Lower lobe of right lung (tissue), 2 donors: ENCODE measurements around the gene FUBP3. TPM values are rescaled to one million over a fixed set of nuclear protein-coding genes. Genes with fewer than 3 reads are reported as not detected.

Source experiments
- ATAC-seq, 2 donors: fragments of 200-7000 bp; cut with Tn5 transposase; one replicate each; pipeline ENCODE4 v1.9.1; 2020 to 2022; ENCODE audit warnings: mild to moderate bottlenecking in 2 of 2, moderate library complexity in 2 of 2
- DNase-seq: peaks from one replicate; pipeline ENCODE4 v3.0.0-alpha.2; 2020
- H3K27ac ChIP-seq: fragments of 200-600 bp; one replicate; pipeline ENCODE4 v1.8.0; 2022
- H3K27me3 ChIP-seq: fragments of 200-600 bp; one replicate; pipeline ENCODE4 v1.8.0; 2022; ENCODE audit warnings: low read depth
- H3K36me3 ChIP-seq: fragments of 200-600 bp; one replicate; pipeline ENCODE4 v1.8.0; 2022; ENCODE audit warnings: mild to moderate bottlenecking
- H3K4me1 ChIP-seq: fragments of 200-600 bp; one replicate; pipeline ENCODE4 v1.8.0; 2022
- H3K4me3 ChIP-seq: fragments of 200-600 bp; one replicate; pipeline ENCODE4 v1.8.0; 2022; ENCODE audit warnings: mild to moderate bottlenecking
- H3K9me3 ChIP-seq: fragments of 200-600 bp; one replicate; pipeline ENCODE4 v1.8.0; 2022
- CTCF ChIP-seq: fragments of 200-600 bp; IDR thresholded peaks from one replicate; pipeline ENCODE4 v1.8.0; 2022; ENCODE audit warnings: antibody characterized with exemption, mild to moderate bottlenecking
- intact Hi-C: fragments of 100-400 bp; cut with DNase I; formaldehyde crosslinking; loops from one replicate; pipeline ENCODE4 v1.11.0; 2022
- total RNA-seq: library from RNA; stranded (reverse); fragmentation: NEBNext Ultra II Directional; extraction: Animal tissue kit (Norgen Biotek cat#: 25700); gene quantifications from one replicate; pipeline ENCODE4 v1.2.1, GENCODE V29; 2021
- donor health status: DM: no; HTN: yes; CAD: no; lungs with severe emphysema.

The FUBP3 gene
- total RNA-seq, 1 donor from 2014 or later = 46.8 TPM

DNA sequence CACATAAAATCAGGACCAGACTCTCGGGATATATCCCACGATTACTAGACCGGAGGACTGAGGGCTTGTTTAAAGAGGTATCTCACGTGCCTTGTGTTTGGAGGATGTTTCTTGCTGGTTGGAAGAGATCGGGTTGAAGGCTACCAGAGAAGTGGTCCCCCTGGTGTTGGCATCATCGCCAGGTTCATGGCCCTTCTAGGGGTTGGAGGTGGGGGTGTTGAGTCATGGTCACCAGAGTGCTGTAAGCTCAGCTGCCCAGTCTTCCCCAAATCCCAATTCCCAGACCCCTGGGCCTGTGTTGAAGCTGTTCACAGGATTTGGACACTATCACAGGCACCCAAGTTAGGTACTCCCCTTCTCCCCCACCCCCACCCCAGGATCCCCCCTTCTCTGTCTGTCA is 55.9 kb downstream of the FUBP3 start:
- DNase-seq (no peak), ATAC-seq (no peak)
- Histone ChIP-seq H3K27me3 (no peaks in the 10 kb centered on the region), H3K36me3 (peaks cover 82% of the 10 kb centered on the region), H3K9me3 (no peaks in the 10 kb centered on the region), H3K4me1 (no peaks in the 10 kb centered on the region), H3K4me3 (no peak overlapping the region), H3K27ac (no peak overlapping the region)
- TF ChIP-seq CTCF = no peak
- intact Hi-C loops = no loop called here

GRCh38 chr9:130635721-130636647 is 56.6 kb downstream of the FUBP3 start:
- Histone ChIP-seq H3K27me3 (no peaks in the 10 kb centered on the region), H3K36me3 (peaks cover 75% of the 10 kb centered on the region), H3K9me3 (no peaks in the 10 kb centered on the region), H3K4me3 (no peak overlapping the region), H3K27ac (no peak overlapping the region), H3K4me1 (no peaks in the 10 kb centered on the region)
- DNase-seq (no peak), ATAC-seq (no peak)
- intact Hi-C loops = no loop called here
- TF ChIP-seq CTCF = no peak

GRCh38 chr9:130636648-130637020 is 57.3 kb downstream of the FUBP3 start:
- H3K27ac ChIP-seq = no peak overlapping the region
- no peak for TF ChIP-seq CTCF
- ATAC-seq (no peak), DNase-seq (no peak)
- no peaks in the 10 kb centered on the region for H3K27me3 ChIP-seq
- no peak overlapping the region for H3K4me3 ChIP-seq
- no peaks in the 10 kb centered on the region for H3K4me1 ChIP-seq
- peaks cover 69% of the 10 kb centered on the region for H3K36me3 ChIP-seq
- no peaks in the 10 kb centered on the region for H3K9me3 ChIP-seq
- intact Hi-C loops = no loop called here

DNA sequence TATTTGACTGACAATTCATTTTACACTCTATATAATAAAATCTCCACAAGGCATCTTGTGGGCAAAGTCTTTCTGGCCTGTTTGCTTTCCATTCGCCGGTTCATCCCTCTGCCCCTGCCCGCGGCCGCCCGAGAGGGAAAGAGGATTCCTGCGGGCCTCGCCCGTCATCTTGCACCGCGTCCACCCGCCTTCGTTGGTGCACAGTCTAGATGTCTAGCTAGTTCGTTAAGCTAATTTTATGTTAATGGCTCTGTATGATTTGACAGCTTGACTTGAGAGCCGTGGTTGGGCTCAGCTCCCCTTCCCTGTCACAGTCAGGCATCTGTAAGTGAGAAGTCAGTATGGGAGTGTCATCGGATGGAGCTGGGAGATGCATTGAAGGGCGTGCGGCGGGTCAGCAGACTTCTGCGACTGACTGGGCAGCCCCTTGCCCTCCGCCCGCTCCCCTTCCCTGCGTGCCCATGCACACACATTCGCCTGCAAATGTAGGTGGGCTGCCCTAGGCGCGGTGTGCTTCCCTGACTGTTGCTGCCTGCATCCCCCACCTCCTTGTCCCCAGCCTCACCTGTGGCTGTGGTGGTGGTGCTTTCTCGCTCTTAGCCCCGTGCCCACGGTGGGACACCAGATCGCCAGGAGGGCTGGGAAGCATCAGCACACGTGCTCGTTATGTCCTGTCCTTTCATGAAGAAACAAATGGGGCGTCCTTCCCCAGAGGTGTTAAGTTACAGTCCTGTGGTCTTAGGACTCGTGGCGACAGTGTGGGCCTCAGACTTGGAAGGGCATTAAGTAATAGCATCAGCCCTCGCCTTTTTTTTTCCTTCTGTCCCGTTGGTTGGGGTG is 59.1 kb downstream of the FUBP3 start:
- no peak for TF ChIP-seq CTCF
- Histone ChIP-seq H3K36me3 (peaks cover 50% of the 10 kb centered on the region), H3K9me3 (no peaks in the 10 kb centered on the region), H3K4me1 (no peaks in the 10 kb centered on the region), H3K27me3 (no peaks in the 10 kb centered on the region), H3K4me3 (no peak overlapping the region), H3K27ac (no peak overlapping the region)
- intact Hi-C loops = no loop called here
- no peak for DNase-seq
- no peak for ATAC-seq

DNA sequence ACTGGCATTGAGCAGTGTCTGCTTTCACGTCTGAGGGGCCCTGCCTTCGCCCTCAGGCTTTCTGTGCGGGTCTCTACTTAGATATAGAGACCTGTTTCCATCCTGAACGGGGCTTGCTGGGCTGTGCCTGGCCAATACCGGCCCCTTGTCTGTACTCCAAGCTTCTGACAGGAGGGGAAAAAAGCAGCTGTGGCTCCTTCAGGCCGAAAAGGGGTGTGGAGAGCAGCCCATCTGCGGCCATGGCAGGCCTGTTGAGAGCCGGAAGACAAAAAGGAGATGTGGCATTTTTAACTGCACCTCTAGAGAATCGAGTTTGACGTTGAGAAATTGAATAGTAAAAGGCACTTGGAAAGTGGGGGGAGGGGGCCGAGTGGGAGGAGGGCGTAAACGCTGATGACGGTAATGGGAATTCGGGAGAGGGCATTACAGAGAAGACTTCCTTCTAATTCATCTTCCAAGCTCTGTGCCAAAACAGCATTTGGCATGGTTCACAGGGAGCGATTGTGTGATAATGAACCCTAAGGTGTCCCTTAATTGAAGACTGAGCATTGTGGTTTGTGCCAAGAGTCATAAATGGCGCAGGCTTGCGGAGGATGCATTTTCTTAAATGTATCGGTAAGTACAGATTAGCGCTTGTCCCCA is 59.9 kb downstream of the FUBP3 start:
- H3K27ac ChIP-seq = no peak overlapping the region
- H3K4me1 ChIP-seq = no peaks in the 10 kb centered on the region
- no peak for TF ChIP-seq CTCF
- DNase-seq (no peak), ATAC-seq (no peak)
- H3K9me3 ChIP-seq = no peaks in the 10 kb centered on the region
- H3K27me3 ChIP-seq = no peaks in the 10 kb centered on the region
- H3K36me3 ChIP-seq = peaks cover 43% of the 10 kb centered on the region
- intact Hi-C loops = no loop called here
- no peak overlapping the region for H3K4me3 ChIP-seq
